Measurements from ENCODE around the gene LRRC43. TPM values are rescaled to one million over a fixed set of nuclear protein-coding genes. Genes with fewer than 3 reads are reported as not detected.
"Not testable (repeated sequence)": the region's sequence is repeated elsewhere in the genome, so short reads cannot be mapped to it uniquely, and the experiment has no call there.

The LRRC43 gene
- polyA plus RNA-seq, 12 donors: 0.19 to 0.97 (median 0.32) TPM; not detected in 3

DNA sequence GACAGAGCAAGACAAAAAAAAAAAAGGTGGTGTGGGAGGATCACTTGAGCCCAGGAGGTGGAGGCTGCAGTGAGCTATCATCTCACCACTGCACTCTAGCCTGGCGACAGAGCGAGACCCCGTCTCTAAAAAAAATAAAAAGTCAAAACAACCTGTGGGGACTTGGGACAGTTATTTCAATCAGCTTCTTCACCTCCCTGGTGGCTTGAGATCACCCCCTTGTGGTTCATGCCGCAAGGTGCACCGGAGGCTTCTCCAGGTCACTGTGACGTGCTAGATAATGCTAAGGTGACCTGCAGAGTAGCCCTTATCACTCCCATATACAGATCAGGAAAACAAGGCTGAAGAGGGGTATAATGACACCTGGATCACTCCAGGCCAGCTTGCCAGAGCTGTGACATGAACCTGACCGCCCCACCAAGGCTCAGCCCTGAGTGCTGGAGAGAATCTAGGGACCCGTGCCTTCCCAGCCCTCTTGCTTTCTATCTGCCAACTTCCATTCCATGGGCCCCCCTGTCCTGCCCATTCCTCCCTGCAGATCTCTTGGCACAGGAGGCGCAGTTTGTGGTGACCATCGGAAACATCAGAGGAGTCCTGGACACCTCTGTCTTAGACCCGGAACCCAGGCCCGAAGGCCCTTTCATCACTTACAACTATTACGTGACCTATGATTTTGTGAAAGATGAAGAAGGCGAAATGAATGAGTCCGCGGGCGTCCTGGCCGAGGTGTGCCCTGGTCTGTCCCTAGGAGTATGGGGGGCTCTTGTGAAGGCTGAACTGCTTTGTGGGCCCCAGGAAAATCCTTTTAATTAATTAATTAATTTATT is 8.1 kb downstream of the LRRC43 start:
- no peak for DNase-seq

DNA sequence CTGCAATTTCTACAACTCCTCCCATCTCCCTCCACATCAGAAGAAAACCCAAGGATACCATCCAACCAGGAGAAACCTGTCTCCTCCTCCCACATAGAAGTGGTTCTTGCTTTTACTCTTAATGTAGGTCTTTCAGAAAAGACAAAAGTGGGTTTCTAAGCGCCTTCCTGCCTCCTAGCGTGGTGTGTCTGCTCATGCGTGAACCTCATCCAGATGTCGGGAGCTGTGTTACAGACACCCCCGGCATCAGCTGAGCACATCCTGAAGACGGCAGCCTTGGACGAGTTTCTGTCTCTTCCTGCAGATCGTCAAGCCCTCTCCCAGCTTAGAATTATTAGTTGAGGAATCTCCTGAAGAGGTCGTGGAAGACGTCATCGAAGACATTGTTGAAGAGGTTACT is 9.5 kb downstream of the LRRC43 start:
- no peak for DNase-seq

DNA sequence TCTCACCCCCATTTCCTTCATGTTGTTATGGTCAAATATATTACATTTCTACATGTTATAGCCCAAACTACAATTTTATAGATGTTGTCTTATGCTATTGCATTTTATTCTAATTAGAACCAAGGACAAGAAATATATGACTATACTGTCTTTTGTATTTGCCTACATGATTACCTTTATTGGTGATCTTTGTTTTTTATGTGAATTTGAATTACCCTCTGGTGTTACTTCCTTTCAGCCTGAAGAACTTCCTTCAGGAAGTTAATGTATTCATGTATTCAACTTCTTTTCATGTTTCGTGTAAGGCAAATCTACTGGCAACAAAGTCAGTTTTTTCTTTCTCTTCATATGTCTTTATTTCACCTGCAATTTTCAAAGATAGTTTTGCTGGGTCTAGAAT is 11.9 kb downstream of the LRRC43 start:
- no peak for DNase-seq

DNA sequence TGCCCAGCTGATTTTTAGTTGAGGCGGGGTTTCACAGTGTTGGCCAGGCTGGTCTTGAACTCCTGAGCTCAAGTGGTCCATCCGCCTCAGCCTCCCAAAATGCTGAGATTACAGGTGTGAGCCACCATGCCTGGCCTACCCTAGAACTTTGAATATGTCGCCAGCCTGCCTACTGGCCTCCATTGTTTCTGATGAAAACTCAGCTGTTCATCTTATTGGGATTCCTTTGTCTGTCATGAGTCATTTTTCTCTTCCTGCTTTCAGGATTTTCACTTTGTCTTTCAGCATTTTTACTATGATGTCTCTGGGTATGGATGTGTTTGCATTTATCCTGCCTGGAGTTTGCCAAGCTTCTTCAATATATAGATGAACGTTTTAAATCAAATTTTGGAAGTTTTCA is 12.5 kb downstream of the LRRC43 start:
- DNase-seq: no peak

DNA sequence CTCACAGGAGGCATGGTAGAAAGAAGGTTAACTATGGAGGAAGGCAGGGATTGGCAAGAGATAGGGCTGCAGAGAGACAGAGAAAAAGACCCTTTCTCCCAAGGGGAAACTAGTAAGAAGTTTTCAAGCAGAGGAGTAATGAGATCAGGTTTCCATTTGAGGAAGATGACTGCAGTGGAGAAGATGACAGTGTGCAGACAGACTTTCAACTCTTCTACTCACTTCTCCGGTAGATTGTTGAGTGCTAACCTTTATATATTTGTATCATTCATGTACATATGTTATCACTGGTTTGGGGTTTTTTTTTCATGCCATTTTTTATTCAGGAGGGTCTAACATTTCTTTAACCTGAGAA is 14.7 kb downstream of the LRRC43 start:
- DNase-seq: no peak

DNA sequence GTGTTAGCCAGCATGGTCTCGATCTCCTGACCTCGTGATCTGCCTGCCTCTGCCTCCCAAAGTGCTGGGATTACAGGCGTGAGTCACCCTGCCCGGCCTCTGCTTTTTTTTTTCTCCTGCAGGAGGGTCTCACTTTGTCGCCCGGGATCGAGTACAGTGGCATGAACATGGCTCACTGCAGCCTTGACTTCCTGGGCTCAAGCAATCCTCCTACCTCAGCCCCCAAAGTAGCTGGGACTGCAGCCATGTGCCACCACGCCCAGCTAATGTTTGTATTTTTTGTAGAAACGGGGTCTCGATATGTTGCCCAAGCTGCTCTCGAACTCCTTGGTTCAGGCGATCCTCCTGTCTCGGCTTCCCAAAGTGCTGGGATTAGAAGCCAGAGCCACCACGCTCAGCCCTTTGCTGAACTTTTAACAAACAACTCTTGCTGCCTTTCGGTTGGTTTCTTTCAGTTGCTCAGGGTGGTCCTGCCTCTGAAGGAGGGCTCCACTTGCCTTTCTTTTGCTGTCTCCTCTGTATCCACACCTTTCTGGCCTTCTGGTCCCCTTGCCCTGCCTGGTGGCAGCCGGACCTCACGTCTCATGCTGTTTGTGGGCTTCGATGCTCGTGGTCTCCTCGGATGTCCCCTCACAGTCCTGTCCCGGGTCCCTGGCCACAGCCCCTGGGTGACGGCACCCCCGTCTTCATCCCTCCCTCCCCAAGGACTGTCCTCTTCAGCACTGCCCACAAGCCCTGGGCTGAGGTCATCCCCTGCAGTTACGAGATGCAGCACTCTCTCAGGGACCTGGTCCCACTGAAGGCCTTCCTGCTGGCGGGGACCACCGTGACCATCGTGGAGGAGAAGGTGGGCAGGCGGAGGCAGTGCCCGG is 16.8 kb downstream of the LRRC43 start:
- DNase-seq: no peak

DNA sequence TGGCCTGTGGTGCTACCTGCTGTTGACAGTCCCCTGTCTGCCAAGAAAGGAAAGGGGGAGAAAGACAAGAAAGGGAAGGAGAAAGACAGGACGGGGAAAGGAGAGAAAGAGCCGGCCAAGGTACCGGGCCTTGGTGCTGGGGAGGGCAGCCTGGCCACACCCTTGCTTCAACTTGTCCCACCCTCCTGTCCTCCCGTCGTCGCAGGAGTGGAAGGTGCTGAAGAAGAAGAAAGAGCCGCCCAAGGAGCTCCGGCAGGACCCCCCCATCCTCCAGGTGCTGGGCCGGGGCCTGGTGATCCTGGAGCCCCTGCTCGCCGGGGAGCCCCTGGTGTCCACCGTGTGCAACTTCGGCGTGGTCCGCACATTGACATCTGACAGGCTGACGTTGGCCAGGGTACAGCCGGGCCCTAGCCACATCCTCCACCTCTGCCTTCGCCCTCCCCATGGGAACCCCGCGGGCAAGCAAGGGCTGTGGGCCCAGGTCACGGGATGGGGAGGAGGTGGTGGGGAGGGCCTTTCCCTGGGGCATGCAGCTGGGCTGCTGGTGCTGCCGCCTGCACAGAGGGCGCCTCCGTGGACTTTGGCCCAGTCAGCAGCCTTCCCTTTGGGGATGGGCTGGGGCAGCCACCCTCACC is 17.7 kb downstream of the LRRC43 start:
- no peak for DNase-seq

DNA sequence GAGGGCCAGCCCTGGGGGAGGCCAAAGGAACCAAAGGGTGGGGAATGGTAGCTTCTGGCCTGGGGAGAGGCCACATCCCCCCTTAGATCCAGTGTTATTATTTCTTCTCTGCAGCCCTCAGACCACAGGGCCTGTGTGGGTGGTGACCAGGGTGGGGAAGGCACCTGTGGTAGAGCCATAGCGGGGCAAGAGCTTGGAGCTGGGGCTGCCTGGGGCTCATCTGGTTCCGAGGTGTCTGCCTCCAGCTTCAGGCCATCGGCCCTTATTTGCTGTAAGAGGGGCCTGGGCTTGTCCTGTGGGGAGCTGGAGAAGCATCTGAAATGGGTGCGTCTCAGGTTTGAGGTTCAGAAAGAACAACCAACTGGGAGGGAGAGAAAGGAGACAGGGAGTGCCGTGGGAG is 18.5 kb downstream of the LRRC43 start:
- no peak for DNase-seq

- DNase-seq: no peak
Observed at GRCh38 chr12:122202017-122202416, 19.1 kb downstream of the LRRC43 start.

- DNase-seq: not testable (repeated sequence)
Observed at GRCh38 chr12:122202811-122203210, 19.9 kb downstream of the LRRC43 start.

GRCh38 chr12:122203301-122204166 is 20.6 kb downstream of the LRRC43 start, which contains the start of gene B3GNT4:
TSS of gene B3GNT4 (plus strand) at chr12:122203709. CDS start at chr12:122204619, 910 bp downstream.
- peak; percentile 25 for DNase-seq

DNA sequence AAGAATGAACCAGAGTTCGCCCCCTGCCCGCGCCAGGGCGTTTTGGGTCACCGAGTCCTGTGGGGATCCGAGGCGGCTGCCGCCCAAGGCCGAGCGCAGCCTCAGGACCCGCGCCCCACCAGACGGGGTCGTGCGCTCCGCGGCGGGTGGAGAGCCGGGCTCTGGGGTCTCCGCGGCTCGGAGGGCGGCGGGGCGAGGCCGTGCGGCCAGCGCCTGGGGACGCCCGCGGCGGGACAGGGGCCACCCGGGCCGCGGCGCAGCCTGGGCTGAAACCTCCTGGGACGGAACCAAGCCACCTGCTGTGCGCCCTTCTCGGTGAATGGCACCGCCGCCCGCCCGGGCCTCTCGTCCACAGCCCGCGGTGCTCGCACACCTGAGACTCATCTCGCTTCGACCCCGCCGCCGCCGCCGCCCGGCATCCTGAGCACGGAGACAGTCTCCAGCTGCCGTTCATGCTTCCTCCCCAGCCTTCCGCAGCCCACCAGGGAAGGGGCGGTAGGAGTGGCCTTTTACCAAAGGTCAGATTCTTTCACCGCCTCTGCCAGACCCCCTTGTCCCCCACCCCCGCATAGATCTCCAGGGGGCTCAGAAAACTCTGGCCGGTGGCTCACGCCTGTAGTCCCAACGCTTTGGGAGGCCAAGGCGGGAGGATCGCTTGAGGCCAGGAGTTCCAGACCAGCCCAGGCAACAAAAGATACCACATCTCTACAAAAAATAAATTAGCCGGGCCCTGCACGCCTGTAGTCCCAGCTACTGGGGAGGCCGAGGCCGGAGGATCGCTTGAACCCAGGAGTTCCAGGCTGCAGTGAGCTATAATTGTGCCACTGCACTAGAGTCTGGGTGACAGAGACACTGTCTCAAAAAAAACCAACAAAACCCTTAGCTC is 21.5 kb downstream of the LRRC43 start:
- DNase-seq: no peak

DNA sequence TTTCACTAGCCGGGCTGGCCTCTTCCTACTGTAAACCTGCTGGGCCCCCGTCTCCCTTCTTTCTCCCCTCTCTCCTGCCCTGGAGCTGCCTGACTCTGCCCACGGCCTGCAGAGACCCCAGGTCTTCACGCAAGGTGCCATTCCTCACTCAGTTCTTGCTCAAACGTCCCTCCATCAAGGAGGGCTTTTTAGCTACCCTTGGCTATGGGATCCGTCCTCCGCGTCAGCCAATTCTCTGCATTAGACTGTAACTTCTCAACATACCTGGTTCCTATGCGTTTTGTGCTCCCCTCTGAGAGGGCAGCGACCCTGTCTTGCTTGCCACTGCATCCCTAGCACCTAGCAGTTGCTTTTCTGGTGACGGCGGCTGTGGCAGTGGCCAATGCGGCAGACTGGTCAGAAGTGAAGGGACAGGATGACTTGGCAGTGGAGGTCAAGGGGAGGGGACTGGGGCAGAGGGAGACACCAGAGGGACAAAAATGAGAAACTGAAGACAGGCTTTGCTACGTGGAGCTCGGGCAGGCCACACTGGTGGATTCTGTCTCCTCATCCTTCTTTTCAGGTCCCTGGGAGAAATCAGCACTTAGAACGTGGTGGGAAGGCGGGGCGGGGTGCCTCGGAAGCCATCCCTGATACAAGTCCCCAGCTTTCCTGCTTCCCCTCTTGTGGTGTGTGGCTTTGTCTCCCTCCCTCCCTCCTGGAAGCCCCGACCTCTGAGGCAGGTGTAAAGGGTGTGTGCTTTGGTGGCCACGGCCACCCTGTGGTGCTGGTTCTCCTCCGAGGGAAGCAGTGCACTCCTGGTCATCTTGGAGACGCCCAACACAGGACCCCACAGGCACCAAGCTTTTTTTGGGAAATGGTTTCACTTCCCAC is 22.4 kb downstream of the LRRC43 start:
- DNase-seq: no peak

GRCh38 chr12:122206111-122206881 is 23.4 kb downstream of the LRRC43 start:
- DNase-seq: no peak

GRCh38 chr12:122206976-122207375 is 24.1 kb downstream of the LRRC43 start:
- DNase-seq: no peak

DNA sequence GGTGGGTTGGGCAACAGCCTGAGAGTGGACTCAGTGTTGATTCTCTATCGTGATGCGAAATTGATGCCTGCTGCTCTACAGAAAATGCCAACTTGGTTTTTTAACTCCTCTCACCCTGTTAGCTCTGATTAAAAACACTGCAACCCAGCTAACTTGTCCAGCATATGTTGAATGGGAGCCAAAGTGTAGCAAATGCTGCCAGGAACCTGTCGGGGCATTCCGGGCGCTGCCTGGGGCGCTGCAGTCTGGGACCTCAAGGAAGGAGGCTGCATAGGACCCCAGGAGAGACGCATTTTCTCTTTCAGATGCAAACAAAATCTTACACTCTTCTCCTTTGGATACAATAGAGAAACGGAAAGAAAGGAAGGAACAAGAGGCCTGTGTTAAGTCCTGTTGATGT is 24.5 kb downstream of the LRRC43 start:
- DNase-seq: no peak

DNA sequence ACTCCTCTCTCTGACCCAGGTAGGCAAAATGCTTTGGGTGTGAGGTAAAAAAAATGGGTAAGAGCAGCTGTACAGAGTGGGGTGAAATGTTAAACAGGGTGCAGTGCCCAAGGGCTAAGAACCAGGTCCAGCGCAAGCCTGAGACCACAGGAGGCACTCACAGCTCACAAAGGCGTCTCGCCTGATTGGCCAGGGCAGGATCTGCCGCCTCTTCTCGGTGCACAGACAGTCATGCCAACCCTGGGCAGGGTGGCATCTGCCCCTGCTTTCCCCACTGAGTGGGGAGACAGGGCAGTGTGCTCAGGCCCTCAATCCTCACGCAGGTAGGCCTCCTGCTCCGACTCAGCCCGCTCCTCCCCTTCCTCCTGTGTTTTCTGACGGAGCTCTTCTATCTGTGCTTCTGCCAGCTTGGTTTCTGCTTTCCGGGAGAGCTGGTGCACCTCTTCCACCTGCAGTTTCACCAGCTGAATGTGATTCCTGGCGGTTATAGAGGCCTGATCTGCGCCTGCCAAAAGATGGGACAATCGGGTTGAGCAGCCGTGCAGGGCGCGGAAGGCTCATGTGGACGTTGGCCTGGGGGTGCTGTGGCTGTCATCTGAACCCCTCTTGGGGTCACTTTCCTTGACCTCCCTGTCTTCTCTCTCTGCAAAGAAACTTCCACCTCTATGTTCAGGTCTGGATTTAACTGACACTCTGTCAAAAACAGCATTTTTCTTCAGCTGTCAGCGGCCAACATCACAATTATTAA is 25.3 kb downstream of the LRRC43 start:
- no peak for DNase-seq

- no peak for DNase-seq
Observed at GRCh38 chr12:122215771-122216170, 32.8 kb downstream of the LRRC43 start.
